Prostate gland (tissue), 2 donors: Measurements from ENCODE around the gene YIPF1.

Experiments
- CTCF ChIP-seq, 4 experiments: fragments of 200-600 bp in 2 of 4; fragments of 450-650 bp in 2 of 4; sonication (generic) in 2 of 4; IDR thresholded peaks; 1 replicate in 3 of 4; 2 replicates in 1 of 4; pipeline ENCODE4 v1.5.1; 2016 to 2019; ENCODE audit warnings: antibody characterized with exemption in 4 of 4, mild to moderate bottlenecking in 2 of 4, moderate library complexity in 2 of 4
- POLR2A ChIP-seq: fragments of 450-650 bp; IDR thresholded peaks from one replicate; pipeline ENCODE4 v1.6.1; 2016; ENCODE audit warnings: antibody characterized with exemption, mild to moderate bottlenecking
- POLR2AphosphoS5 ChIP-seq: sonication (generic); formaldehyde crosslinking; IDR thresholded peaks from one replicate; pipeline ENCODE4 v1.6.1; 2017; ENCODE audit warnings: antibody characterized with exemption

GRCh38 chr1:53821380-53821779 is 68.2 kb downstream of the YIPF1 start:
- TF ChIP-seq CTCF (IDR thresholded peaks at IDR 0.05) (no peak), POLR2A (no peak), POLR2AphosphoS5 (no peak)
